ACC112 (cell line): Measurements from ENCODE around the gene DPF3.

ENCODE experiments used
- H2AFZ ChIP-seq: fragments of 200-600 bp; sonication (generic); one replicate; pipeline ENCODE4 v1.6.0; 2017; ENCODE audit warnings: antibody characterized with exemption, low read length; ENCODE audit not compliant: unreplicated experiment
- H3K27ac ChIP-seq: fragments of 200-600 bp; sonication (generic); 2 replicates; pipeline ENCODE4 v1.5.1; 2014; ENCODE audit warnings: low read depth, mild to moderate bottlenecking, antibody characterized with exemption, low read length, moderate library complexity
- H3K27me3 ChIP-seq: fragments of 200-600 bp; sonication (generic); 2 replicates; pipeline ENCODE4 v1.6.1; 2014; ENCODE audit warnings: mild to moderate bottlenecking, antibody characterized with exemption, low read length, moderate library complexity, mixed read lengths; ENCODE audit not compliant: insufficient read depth
- H3K36me3 ChIP-seq: fragments of 200-600 bp; sonication (generic); 2 replicates; pipeline ENCODE4 v1.6.1; 2016; ENCODE audit warnings: mild to moderate bottlenecking, antibody characterized with exemption, low read length, moderate library complexity, mixed read lengths; ENCODE audit not compliant: insufficient read depth
- H3K4me1 ChIP-seq: fragments of 200-600 bp; sonication (generic); one replicate; pipeline ENCODE4 v1.6.1; 2016; ENCODE audit warnings: low read length, mixed read lengths; ENCODE audit not compliant: insufficient read depth, unreplicated experiment, control insufficient read depth
- H3K4me3 ChIP-seq: fragments of 200-600 bp; sonication (generic); 2 replicates; pipeline ENCODE4 v1.5.1; 2014; ENCODE audit warnings: mild to moderate bottlenecking, low read depth, low read length
- H3K79me2 ChIP-seq: fragments of 200-600 bp; sonication (generic); one replicate; pipeline ENCODE4 v1.6.0; 2016; ENCODE audit warnings: low read length; ENCODE audit not compliant: control insufficient read depth, unreplicated experiment, insufficient read depth

DPF3 gene

DNA sequence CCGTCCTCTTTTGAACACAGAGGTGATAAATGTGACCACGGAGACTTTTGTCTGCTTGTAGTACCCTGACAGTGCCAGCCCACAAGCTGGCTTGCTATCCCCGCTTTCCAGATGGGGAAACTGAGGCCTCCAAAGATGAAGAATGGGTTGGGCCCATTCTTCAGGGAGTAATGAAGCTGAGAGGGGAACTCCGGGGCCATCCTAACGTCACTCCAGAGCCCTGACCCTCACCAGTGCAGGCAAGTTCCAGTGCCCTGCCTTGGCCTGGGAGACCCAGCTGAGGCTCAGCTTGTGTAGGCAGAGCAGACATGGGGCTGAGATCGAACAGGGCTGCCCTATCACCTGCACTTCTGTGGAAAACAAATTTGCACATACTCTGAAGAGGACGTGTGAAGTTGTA, 277.1 kb downstream of the DPF3 start:
- H3K27ac ChIP-seq: no peak overlapping the region
- no peak overlapping the region for H3K4me3 ChIP-seq
- no peaks in the 10 kb centered on the region for H3K79me2 ChIP-seq
- H3K36me3 ChIP-seq: no peaks in the 10 kb centered on the region
- H3K4me1 ChIP-seq: peaks cover 37% of the 10 kb centered on the region
- H2AFZ ChIP-seq: no peak overlapping the region
- H3K27me3 ChIP-seq: no peaks in the 10 kb centered on the region

DNA sequence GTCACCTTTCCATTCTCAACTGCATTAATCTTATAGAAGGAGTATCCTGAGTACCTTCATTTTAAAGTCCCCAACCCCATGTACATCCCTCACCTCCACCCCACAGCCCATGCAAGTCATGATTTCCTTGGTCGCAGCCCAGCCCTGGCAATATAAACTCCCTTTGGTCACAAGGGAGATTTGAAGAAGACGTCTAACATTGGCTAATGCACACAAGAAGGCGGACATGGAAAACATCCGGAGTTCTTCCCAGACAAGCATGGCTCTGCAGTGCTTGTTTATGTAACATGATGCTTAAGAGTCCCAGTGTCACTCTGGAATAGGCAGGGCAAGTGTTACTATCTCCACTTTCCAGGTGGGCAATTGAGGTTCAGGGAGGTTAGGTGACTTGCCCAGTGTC, 277.6 kb downstream of the DPF3 start:
- Histone ChIP-seq H3K36me3 (no peaks in the 10 kb centered on the region), H3K4me3 (no peak overlapping the region), H3K79me2 (no peaks in the 10 kb centered on the region), H3K4me1 (peaks cover 37% of the 10 kb centered on the region), H3K27ac (no peak overlapping the region), H3K27me3 (no peaks in the 10 kb centered on the region), H2AFZ (no peak overlapping the region)

DNA sequence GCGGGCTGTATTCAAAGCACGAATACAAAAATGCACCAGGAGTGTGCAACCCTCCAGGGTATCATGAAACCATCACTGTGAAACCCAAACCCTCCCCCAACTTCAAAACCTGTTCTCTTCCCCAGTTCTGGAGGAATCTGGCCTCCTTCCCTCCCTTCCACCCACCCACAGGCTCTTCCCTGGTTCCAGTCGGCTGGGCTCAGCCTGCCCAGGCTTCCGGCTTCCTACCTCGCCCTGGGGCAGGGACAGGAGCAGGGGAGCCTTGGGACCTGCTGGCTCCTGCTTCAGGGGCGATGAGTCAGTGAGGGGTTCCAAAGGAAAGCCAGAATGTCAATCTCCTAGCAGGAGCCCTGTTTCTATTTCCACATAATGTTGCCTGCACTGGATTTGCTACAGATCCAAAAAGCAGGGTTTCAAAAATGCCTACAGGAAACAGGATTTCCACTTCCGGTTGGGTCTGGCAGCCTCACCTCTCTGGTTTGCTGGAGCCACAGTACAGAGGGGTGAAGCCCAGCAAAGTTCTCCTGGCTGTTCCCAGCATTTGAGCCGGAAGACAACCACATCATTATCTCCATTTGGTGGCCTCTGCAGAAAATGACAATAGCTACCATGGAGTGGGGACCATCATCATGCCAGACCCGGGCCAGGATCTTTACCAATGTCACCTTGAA, 278.3 kb downstream of the DPF3 start:
- Histone ChIP-seq H3K4me3 (peak overlapping the region; percentile 14; the same call in 1 of the 2 replicates), H3K79me2 (no peaks in the 10 kb centered on the region), H3K4me1 (peaks cover 37% of the 10 kb centered on the region), H3K36me3 (no peaks in the 10 kb centered on the region), H2AFZ (peak overlapping the region; percentile 88), H3K27ac (peak overlapping the region; percentile 25; the same call in 1 of the 2 replicates), H3K27me3 (no peaks in the 10 kb centered on the region)

DNA sequence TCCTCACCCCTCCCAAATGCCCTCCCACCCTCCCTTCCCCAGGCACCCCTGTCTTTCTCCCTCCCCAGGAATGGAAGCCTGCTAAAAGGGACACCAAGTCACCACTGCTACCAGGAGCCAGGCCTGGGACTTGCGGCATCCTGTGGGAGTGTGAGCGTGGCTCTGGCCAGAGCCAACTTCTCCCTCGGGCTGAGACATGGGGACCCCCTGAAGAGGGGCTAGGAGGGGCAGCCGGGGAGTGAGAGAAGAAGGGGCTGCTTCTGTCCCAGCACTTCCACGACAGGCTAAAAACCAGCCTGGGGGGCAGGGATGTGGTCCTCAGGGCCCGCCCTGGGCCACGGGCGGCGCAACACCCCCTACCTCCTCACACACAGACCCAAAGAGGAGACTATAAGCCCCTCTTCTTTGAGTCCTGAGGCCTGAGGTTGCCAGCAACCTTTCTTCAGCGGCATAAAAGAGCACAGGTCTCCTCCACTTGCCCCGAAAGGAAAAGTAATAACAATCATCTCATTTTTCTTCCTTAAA, 278.9 kb downstream of the DPF3 start:
- no peak overlapping the region for H3K27ac ChIP-seq
- no peak overlapping the region for H3K4me3 ChIP-seq
- peaks cover 37% of the 10 kb centered on the region for H3K4me1 ChIP-seq
- H2AFZ ChIP-seq: peak overlapping the region; percentile 88
- H3K79me2 ChIP-seq: no peaks in the 10 kb centered on the region
- H3K27me3 ChIP-seq: no peaks in the 10 kb centered on the region
- H3K36me3 ChIP-seq: no peaks in the 10 kb centered on the region

DNA sequence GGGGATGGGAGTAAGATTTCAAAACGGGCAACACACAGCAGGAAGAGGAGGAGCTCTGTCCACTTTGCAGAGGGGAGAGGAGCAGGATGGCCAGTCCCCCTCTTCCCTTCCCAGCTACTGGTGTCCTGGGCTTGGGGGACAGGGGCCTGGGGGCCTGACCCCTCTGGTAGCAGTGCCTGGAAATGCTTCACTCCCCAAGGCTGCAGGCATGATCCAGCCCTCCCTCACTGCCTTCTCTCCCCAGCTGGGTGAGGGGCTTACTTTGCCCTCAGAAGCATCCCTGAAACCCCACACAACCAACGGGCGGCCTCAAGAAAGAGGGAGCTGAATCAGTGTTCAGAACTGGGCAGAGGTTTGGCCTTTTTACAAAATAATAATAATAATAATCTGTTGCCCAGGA, 279.5 kb downstream of the DPF3 start:
- H2AFZ ChIP-seq: no peak overlapping the region
- no peak overlapping the region for H3K4me3 ChIP-seq
- no peaks in the 10 kb centered on the region for H3K79me2 ChIP-seq
- no peaks in the 10 kb centered on the region for H3K27me3 ChIP-seq
- H3K36me3 ChIP-seq: no peaks in the 10 kb centered on the region
- H3K27ac ChIP-seq: no peak overlapping the region
- H3K4me1 ChIP-seq: peaks cover 35% of the 10 kb centered on the region

DNA sequence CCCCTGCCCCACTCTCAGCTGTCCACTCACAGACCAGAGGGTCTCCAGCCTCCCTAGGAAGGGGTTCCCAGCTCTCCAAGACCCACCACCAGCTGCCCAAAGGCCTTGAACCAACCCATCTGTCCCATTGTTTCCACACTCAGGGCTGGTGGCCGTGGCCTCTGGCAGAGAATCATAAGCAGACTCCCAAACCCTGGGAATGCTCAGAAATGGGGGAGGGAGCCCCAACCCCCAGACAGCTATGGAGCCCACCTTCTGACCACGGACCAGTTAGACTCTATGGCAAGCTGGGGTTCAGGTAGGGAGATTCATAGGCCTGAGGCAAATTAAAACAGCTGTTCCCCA, 280.0 kb downstream of the DPF3 start:
- H2AFZ ChIP-seq: no peak overlapping the region
- H3K27ac ChIP-seq: no peak overlapping the region
- H3K4me3 ChIP-seq: no peak overlapping the region
- no peaks in the 10 kb centered on the region for H3K27me3 ChIP-seq
- no peaks in the 10 kb centered on the region for H3K79me2 ChIP-seq
- peaks cover 34% of the 10 kb centered on the region for H3K4me1 ChIP-seq
- H3K36me3 ChIP-seq: no peaks in the 10 kb centered on the region

DNA sequence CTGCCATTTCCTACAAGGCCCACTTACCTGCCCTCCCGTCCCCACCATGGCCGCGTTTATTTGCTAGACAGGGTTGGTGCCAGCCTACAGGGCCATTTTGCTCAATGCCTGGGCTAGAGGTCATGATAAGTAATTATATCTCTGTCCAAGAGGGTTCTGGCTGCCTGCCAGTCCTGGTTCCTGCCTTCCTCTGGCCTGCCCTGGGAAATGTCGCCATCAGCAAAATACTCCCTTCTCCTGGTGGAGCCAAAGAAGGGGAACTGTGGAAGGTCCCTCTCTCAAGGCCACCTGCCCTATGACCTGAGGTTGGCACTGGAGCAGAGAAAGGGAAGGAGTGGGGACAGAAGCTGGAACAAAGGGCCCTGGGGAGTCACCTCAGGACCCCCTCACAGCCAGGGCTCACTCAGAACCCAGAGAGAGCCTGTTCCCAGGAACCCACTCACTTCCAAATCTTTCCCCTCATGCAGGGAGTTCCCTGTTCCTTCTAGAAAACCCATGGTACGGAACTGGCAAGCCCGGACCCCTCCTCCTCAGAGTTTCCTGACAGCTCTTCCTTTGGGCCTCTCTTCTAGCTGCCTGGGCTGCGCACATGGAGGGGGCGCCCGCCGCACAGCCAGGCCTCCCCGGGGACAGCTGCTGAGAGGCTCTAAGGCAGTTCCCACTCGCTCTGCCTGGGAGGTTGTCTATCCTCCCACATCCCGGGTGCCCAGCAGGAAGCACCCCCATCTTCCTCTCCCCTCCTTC, 280.5 kb downstream of the DPF3 start:
- no peak overlapping the region for H3K4me3 ChIP-seq
- H2AFZ ChIP-seq: no peak overlapping the region
- H3K27ac ChIP-seq: no peak overlapping the region
- H3K27me3 ChIP-seq: no peaks in the 10 kb centered on the region
- no peaks in the 10 kb centered on the region for H3K36me3 ChIP-seq
- H3K79me2 ChIP-seq: no peaks in the 10 kb centered on the region
- peaks cover 36% of the 10 kb centered on the region for H3K4me1 ChIP-seq

DNA sequence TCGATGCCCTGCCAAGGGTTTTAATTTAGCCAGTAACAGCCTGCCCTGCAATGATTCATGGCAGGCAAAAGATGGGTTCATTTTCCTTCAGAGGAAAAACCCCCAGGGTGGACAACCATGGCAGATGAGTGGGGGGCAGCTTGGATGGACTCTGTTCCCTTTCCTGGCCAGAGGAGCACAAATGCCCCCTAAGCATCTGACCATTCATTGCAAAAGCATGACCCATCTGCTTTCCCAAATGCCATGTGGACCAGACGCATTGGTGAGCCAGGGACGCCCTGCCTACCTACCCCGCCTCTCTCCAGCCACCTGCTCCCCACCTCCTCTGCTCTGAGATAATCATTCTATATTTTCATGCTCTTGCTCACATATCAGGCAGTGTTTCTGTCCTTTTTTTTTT, 281.9 kb downstream of the DPF3 start:
- Histone ChIP-seq H3K79me2 (no peaks in the 10 kb centered on the region), H3K36me3 (no peaks in the 10 kb centered on the region), H3K4me3 (no peak overlapping the region), H2AFZ (no peak overlapping the region), H3K27me3 (no peaks in the 10 kb centered on the region), H3K4me1 (peaks cover 49% of the 10 kb centered on the region), H3K27ac (no peak overlapping the region)

DNA sequence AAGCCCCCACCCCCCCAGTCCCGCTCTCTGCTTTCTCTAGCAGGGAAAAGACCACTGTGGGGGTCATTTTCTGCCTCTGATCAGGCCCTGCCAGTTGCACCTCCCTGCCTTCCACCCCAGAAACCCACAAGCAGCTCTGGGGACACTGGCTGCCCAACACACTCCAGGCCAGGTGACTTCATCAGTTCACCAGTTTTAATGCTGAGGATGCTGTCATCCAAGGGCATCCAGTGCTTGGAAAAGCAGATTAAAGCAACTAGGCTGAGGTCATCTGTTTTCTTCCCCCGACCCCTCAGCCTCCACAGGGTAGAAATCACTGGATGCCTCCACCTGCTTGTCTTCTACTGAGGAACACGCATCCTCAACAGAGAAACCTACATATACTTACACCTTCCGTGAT, 282.4 kb downstream of the DPF3 start:
- H3K79me2 ChIP-seq: no peaks in the 10 kb centered on the region
- no peak overlapping the region for H3K27ac ChIP-seq
- H2AFZ ChIP-seq: no peak overlapping the region
- peaks cover 51% of the 10 kb centered on the region for H3K4me1 ChIP-seq
- H3K4me3 ChIP-seq: no peak overlapping the region
- H3K36me3 ChIP-seq: no peaks in the 10 kb centered on the region
- no peaks in the 10 kb centered on the region for H3K27me3 ChIP-seq

DNA sequence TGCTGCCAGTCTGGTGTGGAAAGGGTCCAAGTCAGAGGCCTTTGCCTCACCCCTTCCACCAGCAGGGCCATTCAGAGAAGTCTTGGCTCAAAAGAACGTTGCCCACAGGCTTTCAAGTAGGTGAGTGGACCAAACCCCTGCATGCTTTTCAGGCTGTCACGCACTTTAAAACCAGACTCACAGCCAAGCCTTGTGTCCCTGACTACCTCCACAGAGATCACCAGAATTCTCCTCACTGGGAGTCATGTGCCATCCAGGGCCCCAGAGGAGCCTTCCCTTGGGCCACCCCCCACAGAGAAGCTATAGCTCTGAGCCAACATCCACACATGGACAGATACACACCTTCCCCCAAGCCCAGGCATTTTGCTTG, 283.1 kb downstream of the DPF3 start:
- Histone ChIP-seq H3K4me1 (peaks cover 44% of the 10 kb centered on the region), H3K27me3 (no peaks in the 10 kb centered on the region), H3K4me3 (no peak overlapping the region), H3K27ac (no peak overlapping the region), H3K79me2 (no peaks in the 10 kb centered on the region), H3K36me3 (no peaks in the 10 kb centered on the region), H2AFZ (no peak overlapping the region)
